GM21423 (cell line): ENCODE data around the gene CHAF1B.
"Not testable (repeated sequence)": the region's sequence is repeated elsewhere in the genome, so short reads cannot be mapped to it uniquely, and the experiment has no call there.

ENCODE experiments used
- ATAC-seq: cut with Tn5 transposase; IDR thresholded peaks from one replicate; pipeline ENCODE4 v1.9.1; 2021; ENCODE audit warnings: mild to moderate bottlenecking, moderate library complexity; ENCODE audit not compliant: unreplicated experiment

Gene CHAF1B

DNA sequence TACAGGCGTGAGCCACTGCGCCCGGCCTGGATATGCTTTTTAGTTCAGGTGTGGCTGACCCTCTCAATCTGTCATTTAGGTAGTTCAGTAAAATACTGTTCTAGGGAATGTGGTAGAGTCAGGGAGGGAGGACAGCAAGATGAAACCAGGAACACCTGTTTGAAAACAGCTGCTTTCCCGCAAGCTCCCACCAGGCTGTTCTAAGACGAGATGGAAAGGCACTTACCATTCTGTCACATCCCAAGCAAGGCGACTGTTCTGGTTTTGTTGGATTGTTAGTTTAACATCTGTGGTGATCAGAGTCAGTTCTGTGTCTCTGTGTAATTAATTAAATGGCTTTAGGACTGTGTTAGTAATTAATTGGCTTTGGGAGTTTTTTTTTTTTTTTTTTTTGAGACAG is 2.9 kb downstream of the CHAF1B start:
- no peak for ATAC-seq

DNA sequence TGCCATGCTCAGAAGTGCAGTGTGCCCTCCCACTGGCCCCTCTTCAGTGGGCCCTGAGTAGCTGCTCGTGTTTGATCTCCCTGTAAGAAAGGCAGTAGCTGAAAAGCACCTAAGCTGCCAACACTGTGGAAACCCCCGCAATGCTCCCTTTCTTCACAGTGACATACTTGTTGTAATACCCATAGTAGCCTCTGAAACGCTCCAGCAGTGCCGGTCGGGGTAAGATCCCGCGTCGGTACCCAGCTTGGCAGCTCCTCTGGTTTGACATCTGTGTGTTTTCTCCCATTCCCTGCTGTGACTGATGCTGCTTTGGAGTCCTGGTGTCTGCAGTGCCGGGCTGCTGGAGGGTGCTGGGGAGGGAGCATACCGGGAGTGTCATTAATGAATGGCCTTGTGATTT is 3.6 kb downstream of the CHAF1B start:
- ATAC-seq, result no peak

DNA sequence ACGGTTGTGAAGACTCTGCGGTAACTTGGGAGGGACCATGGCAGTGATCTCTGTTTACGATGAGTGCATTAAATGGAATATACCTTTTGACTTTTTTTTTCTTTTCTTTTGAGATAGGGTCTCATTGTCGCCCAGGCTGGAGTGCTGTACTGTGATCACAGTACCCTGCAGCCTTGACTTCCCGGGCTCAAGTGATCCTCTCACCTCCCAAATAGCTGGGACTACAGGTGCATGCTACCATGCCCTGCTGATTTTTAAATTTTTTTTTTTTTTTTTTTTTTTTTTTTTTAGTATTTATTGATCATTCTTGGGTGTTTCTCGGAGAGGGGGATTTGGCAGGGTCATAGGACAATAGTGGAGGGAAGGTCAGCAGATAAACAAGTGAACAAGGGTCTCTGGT is 6.5 kb downstream of the CHAF1B start:
- ATAC-seq, result not testable (repeated sequence)

DNA sequence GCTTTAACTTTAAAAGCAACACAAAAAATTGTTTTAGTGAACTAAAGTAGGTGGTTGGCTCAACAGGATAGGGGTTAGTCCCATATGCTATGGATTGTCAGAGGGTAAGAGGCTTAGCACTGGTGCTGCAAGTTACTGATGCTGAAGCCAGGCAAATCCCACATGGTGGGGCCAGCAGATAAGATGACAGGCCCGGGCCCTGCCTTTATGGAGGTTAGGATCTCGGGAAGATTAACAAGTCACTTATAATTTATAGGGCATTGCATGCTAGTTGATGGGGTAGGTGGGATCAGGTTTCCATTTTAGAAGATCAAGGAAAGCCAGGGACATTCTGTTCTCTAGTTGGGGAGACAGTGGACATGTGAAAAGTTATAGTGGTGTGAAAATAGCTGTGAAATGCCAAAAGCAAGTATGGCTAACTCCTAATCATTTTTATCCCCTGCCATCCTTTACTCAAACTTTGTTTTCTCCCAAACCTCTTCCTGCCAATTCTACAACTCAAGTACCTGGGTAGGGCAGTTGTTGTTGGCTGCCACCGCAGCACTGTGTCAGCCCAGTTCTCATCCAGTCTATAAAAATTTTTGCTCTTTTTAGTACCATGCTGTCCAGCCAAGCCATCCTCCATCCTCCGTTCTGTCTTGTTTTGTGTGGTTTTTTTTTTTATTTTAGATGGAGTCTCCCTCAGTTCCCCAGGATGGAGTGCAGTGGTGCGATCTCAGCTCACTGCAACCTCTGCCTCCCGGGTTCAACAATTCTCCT is 10.3 kb downstream of the CHAF1B start:
- ATAC-seq, result no peak

DNA sequence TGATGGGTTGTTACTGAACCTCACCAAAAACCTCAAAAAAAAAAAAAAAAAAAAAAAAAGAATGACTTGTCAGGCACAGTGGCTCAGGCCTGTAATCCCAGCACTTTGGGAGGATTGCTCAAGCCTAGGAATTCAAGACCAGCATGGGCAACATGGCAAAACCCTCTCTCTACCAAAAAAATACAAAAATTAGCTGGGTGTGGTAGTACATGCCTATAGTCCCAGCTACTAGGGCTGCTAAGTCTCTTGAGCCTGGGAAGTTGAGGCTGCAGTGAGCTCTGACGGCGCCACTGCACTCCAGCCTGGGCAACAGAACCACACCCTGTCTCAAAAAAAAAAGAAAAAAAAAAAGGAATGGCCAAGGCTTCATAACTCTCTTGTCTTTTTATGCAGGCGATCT is 11.1 kb downstream of the CHAF1B start:
- ATAC-seq, result no peak

DNA sequence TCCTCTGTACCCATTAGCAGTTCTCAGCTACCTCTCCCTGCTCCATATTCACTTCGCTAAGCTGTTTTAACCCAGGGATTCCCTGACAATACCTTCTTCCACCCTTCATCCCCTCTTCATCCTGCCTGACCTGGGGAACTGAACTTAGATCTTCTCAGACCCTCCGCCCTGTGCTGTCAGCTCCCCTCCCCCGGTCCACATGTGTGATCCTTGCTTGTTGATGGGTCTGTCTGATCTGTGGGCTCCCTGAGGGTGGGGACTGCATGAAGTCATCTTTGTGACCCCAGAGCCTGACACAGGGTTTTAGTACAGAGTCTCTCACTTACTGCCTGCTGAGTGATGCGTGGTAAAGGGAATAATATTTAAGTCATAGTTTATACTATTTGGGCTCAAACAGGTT is 11.8 kb downstream of the CHAF1B start:
- ATAC-seq, result no peak

DNA sequence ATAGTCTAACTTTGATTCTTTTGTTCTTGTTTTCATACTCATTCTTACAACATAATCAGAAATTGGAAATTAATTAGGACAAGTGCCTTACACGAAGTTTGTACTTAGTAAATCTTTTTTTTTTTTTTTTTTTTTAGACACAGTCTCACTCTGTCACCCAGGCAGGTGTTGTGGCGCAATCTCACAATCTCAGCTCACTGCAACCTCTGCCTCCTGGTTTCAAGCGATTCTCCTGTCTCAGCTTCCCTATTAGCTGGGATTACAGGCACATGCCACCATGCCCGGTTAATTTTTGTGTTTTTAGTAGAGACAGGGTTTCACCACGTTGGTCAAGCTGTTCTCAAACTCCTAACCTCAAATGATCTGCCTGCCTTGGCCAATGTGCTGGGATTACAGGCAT is 12.4 kb downstream of the CHAF1B start:
- ATAC-seq, result no peak

DNA sequence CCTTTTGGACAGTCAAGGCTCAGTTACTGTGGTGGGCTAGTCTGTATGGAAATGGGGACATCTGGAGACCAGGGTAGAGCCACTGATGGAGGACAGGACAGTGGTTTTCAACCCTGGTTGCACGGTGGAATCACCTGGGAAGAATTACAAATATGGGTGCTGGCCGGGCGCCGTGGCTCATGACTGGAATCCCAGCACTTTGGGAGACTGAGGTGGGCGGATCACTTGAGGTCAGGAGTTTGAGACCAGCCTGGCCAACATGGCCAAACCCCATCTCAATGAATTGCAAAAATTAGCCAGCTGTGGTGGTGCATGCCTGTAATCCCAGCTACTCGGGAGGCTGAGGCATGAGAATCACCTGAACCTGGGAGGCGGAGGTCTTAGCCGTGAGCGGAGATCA is 14.5 kb downstream of the CHAF1B start:
- not testable (repeated sequence) for ATAC-seq

DNA sequence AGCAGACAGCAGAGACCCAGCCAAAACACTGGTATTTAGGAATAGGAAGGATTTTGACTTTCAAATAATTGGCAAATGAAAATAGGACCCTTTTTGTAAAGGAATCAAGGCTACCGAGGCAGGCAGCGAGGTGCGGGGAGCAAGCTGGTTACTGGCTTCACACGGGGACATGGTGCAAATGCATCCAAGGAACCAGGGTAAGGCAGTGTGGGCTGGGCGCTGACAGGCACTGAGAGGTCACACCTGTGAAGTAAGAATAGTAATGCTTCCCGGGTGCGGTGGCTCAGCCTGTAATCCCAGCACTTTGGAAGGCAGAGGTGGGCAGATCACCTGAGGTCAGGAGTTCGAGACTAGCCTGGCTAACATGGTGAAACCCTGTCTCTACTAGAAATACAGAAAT is 15.5 kb downstream of the CHAF1B start:
- no peak for ATAC-seq

DNA sequence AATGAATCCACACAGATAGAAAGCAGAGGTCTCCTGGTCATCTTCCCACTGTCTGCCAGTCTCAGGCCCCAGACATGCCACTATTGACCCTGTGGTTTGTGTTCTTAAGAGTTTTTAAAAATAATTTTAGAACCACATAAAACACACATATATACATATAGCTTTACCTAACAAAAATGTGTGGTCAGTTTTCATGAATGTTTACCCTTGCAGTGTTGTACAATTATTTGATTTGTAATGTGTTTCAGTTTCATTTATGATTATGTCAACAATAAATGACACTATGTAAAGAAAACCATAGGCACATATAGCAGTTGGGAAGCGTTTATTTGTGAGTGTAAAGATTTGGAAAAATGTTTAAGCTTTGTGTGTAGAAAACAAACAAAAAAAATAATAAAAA is 17.1 kb downstream of the CHAF1B start:
- no peak for ATAC-seq

DNA sequence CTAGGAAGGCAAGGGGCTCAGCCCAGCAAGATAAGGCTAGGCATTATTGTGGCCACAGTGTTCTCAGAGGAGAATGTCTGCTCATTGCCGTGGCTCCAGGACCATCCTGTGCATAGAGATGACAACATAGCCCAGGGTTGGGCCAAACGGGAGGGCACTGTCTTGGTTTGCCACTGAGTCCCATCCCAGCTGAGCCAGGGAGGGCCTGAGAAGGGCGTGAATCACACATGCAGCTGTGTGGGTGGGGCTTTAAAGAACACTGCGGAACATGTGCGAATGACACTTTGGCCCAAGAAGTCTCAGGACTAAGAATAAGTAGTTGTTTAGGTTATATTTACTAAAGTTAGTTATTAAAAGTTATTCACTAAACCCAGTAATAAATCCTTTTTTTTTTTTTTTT is 18.5 kb downstream of the CHAF1B start:
- ATAC-seq, result no peak

DNA sequence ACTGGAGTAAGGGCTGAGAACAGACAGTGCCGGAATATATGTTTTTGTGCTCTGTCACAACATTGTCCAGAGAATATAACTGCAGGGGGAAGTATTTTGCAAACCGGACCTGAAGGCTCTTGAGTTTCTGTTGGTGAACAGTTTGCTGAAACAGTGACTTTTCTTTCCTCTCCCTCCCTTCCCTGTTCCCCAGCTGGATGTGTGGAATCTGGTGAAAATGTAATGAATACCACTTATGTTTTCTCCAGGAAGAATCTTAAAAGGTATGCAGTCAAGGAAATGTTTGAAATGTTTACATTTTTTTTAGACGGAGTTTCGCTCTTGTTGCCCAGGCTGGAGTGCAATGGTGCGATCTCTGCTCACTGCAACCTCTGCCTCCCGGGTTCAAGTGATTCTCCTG is 23.4 kb downstream of the CHAF1B start:
- no peak for ATAC-seq

DNA sequence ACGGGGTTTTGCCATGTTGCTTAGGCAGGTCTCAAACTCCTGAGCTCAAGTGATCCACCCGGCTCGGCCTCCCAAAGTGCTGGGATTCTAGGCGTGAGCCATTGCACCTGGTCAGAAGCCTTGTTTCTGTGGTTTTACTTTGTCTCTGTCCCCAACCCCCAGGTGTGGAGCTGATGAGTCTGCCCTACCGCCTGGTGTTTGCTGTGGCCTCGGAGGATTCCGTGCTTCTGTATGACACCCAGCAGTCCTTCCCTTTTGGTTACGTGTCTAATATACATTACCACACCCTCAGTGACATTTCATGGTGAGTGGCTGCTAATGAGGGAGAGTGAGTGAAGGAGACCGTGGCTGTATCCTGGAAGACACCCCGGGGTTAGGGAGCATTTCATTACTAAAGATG is 26.1 kb downstream of the CHAF1B start:
- ATAC-seq, result no peak

DNA sequence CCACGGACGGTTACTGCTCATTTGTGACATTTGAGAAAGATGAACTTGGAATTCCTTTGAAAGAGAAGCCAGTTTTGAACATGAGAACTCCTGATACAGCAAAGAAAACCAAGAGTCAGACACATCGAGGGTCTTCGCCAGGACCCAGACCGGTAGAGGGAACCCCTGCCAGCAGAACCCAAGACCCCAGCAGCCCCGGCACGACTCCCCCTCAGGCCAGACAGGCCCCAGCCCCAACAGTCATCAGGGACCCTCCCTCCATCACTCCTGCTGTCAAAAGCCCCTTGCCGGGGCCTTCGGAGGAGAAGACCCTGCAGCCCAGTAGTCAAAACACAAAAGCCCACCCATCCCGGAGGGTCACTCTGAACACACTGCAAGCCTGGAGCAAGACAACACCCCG is 27.7 kb downstream of the CHAF1B start:
- ATAC-seq, result no peak

DNA sequence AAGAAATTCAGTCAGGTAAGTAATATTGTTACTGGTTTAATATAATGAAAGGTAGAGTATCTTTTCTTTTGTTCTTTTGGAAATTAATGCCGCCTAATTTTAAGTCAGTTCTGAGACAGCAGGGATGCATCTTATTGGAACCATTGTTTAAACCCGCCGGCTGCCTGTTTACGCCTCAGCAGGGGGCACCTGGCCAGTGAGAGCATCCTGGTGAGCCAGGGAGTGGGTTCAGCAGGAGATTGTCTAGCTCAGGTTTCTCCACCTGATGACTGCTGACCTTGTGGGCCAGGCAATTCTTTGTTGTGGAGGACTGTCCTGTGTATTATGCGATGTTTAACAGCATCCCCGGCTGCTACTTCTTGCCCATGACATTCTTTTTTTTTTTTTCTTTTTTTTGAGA is 30.2 kb downstream of the CHAF1B start:
- ATAC-seq, result no peak

DNA sequence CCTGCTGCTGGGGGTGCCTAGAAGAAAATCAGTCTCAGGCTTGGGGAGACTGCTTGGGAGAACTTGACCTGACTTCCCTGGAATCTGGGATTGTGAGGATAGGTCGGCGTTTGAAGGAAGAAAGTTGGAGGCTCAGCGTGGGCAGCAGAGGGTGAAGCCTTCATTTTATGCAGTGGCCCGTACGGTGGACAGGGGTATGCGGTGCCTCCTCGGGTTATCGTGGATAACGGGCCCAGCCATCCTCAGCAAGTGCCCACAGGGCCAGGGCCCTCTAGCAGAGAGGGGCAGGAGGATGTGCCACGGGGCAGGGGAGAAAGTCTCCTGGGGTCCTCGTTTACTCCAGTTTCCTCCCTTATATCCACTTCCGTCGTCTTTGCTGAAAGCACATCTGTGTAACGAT is 34.0 kb downstream of the CHAF1B start:
- ATAC-seq, result no peak

DNA sequence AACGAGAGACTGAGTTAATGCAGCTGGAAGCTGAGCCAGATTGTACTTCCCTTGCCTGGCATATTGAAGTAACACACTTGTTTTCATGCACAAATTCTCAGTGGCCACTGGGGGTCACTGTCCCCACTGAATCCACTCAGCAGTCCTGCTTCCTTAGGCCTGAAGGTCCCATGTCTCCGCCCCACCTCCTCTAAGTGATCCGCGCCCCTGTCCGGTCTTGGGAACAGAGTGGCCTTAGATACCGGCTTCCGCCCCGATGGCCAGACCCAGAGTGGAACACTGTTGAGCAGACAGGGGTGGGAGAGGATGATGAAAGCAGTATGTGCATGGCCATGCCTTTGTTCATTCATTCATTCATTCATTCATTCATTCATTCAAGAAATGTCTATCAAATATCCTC is 34.8 kb downstream of the CHAF1B start:
- ATAC-seq, result no peak

DNA sequence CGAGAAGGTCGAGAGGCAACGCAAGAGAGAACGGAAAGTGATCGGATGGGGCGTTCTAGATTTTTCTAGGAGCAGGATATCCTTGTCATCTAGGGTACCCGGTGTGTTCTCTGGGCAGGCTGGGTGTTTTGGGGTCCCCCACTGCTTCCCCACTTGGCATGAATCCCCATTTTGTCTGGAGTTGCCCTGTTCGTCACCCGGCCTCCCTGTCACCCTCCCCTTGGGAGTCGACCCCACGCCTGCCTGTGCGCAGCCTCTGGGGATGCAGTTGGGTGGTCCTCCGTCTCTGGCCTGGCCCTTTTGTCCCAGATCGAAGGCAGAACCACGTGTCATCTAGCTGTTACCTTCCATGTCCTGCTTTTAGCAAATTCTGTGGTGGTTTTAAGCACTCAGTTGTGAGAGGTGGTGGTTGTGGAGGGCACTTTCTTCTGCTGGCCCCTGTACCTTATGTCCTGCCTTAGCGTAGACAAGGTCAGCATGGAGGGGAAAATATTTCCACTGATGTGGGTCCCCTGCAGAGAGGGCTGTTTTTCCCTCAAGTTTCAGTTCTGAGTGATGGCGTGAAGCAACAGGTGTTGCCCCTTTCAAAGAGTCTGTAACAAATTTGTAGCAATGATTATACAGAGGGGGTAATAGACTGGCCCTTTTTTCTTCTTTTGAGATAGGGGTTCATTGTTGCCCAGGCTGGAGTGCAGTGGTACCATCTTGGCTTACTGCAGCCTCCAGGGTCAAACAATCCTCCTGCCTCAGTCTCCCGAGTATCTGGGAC is 35.6 kb downstream of the CHAF1B start:
- no peak for ATAC-seq

DNA sequence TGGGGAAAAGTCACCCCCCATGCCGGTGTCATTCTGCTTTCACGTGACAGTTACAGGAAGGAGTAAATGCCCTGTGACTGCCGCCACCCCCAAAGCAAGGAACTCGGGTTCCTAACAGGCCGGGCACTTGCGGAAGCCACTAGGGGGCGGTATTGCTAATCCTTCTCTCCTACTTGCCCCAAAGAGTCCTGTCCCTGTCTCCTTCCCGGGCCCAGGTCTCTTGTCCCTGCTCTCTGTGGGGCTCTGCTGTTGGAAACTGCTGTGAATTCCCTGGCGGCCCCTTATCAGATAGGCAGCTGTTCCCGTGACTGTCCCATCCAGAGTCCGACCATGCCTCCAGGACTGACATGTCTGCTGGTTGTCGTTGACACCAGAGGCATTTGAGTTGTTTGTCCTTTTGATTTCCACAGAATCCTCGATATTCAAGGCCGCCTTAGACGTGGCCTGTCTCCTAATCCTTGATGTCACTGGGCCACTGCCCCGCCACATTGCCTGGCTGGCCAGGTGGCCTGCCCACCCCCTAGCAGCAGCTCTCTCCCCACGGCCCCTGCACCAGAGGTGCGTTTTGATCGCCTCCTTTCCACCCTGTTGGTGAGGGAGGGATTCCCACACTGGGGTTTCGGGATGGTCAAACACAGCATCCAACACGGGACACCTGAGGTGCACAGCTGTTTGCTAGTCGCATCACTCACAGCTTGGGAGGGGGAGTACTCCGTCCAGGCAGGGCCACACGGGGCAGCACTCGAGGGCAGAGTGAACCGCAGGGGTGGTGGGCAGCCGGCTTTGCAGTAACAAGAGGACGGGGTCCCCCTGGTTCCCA is 37.3 kb downstream of the CHAF1B start:
- no peak for ATAC-seq

DNA sequence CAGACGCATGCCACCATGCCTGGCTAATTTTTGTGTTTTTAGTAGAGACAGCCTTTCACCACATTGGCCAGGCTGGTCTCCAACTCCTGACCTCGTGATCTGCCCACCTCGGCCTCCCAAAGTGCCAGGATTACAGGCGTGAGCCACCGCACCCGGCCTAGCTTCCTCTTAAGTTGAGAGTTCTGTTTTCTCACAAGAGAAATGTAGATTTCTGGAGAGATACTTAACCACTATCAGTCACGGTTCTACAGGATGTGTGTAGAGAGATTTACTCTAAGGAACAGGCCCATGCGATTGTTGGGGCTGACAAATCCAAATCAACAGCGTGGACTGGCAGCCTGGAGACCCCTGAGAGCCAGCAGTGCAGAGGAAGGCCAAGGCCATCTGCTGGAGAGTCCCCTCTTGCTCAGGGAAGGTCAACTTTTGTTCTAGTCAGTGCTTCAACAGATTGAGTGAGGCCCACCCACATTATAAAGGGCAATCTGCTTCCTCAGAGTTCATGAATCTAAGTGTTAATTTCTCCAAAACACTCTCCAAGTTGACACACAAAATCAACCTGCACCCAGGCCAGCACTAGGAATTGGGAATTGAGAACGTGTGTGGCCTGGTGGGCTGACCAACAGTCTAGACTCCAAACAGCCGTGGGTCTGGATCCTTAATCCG is 38.7 kb downstream of the CHAF1B start:
- ATAC-seq, result no peak

DNA sequence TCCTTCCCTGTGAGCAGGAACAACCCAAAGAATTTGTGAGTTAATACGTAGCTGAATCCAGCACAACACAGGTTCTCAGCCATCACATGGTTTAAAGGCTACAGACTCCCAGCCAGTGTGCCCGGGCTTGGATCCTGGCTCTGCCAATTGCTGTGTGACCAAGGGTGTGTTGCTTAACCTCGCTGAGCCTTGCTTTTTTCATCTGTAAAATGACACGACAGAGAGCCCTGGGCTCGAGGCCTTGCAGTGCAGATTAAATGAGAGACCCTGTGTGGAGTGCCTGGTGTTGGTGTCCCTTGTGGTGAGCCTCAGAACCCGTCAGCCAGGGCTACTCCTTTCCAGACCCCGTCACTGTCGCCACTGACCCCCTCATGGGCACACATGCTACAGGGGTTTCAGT is 39.4 kb downstream of the CHAF1B start:
- no peak for ATAC-seq
